ENCODE data around the gene GPBP1. TPM values are rescaled to one million over a fixed set of nuclear protein-coding genes. Genes with fewer than 3 reads are reported as not detected.

Gene GPBP1
- total RNA-seq, 1 experiment from 2014 or later = 69.5 TPM

DNA sequence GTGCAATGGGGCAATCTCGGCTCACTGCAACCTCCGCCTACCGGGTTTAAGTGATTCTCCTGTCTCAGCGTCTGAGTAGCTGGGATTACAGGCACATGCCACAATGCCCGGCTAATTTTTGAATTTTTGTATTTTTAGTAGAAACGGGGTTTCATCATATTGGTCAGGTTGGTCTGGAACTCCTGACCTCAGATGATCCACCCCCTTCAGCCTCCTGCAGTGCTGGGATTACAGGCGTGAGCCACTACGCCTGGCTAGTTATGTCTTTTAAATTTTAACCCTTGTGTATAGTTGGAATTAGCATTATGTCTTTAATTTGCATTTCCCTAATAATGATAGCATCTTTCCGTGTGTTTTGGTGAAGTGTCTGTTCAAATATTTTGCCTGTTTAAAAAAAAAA, 11.5 kb downstream of the GPBP1 start:
- H3K27me3 ChIP-seq (ENCODE audit: insufficient read depth, low read length) = no peaks in the 10 kb centered on the region
- ChIA-PET POLR2A (no interaction called here), RAD21 (ENCODE audit: low non-redundant PET in 1 of 2, low total read pairs in 2 of 2, uncharacterized antibody in 2 of 2, unreplicated experiment in 2 of 2) (no interaction called here), CTCF (no interaction called here)
- peaks cover 32% of the 10 kb centered on the region; the same call in 1 of the 2 replicates for H4K20me1 ChIP-seq (ENCODE audit: insufficient read depth)
- H2AFZ ChIP-seq (ENCODE audit: low read depth, low read length, poor library complexity, severe bottlenecking) = no peak overlapping the region
- no peak overlapping the region for H3K4me2 ChIP-seq (ENCODE audit: low read length)
- intact Hi-C loops (cut with micrococcal nuclease) = no loop called here
- DNase-seq (ENCODE audit: low read depth, low spot score) (no peak), ATAC-seq (no peak)
- peaks cover 100% of the 10 kb centered on the region for H3K79me2 ChIP-seq (ENCODE audit: insufficient read depth, low read length)
- no peaks in the 10 kb centered on the region for H3K9me3 ChIP-seq (ENCODE audit: control insufficient read depth in 1 of 2, insufficient read depth in 1 of 2, low read depth in 1 of 2, low read length in 2 of 2)
- no peak overlapping the region for H3K4me3 ChIP-seq (replicated peaks in 1 of 2; ENCODE audit: low read depth in 1 of 2, low read length in 2 of 2)
- BruUV-seq (replicated peaks) = no TSS peak
- no peak overlapping the region for H3K9ac ChIP-seq (ENCODE audit: low read length)
- no peaks in the 10 kb centered on the region for H3K9me2 ChIP-seq (ENCODE audit: insufficient read depth)
- no peak overlapping the region for H3K27ac ChIP-seq (ENCODE audit: low read depth, low read length)
- H3K36me3 ChIP-seq (ENCODE audit: control insufficient read depth in 1 of 2, insufficient read depth in 2 of 2, low read length in 2 of 2) = peaks cover 2 to 13% of the 10 kb centered on the region in 2 experiments; a peak in 1 of 4 replicates
- TF ChIP-seq TCF7L2 (IDR thresholded peaks at IDR 0.05; ENCODE audit: borderline replicate concordance, extremely low read depth, insufficient read depth, insufficient read length) (no peak), FOSL1 (IDR thresholded peaks at IDR 0.05; ENCODE audit: low read depth) (no peak), POLR2AphosphoS5 (IDR thresholded peaks at IDR 0.05; ENCODE audit: low read depth, low read length) (no peak), EGR1 (IDR thresholded peaks at IDR 0.05; ENCODE audit: low read depth) (no peak), POLR2A (IDR thresholded peaks at IDR 0.05; ENCODE audit: borderline replicate concordance, extremely low read depth, insufficient read depth, insufficient read length) (no peak), ELF1 (IDR thresholded peaks at IDR 0.05; ENCODE audit: borderline replicate concordance, low read depth) (no peak), ZFX (IDR thresholded peaks at IDR 0.05) (no peak), EZH2 (IDR thresholded peaks at IDR 0.05) (no peak), EZH2phosphoT487 (IDR thresholded peaks at IDR 0.05; ENCODE audit: borderline replicate concordance) (no peak)
- H3K4me1 ChIP-seq (ENCODE audit: control insufficient read depth in 1 of 2, insufficient read depth in 2 of 2, low read length in 2 of 2) = no peaks in the 10 kb centered on the region

GRCh38 chr5:57186194-57186593, 12.3 kb downstream of the GPBP1 start:
- no TSS peak for BruUV-seq (replicated peaks)
- Histone ChIP-seq H3K9me2 (ENCODE audit: insufficient read depth) (no peaks in the 10 kb centered on the region), H3K4me2 (ENCODE audit: low read length) (no peak overlapping the region), H3K9ac (ENCODE audit: low read length) (no peak overlapping the region), H3K27ac (ENCODE audit: low read depth, low read length) (no peak overlapping the region), H3K27me3 (ENCODE audit: insufficient read depth, low read length) (no peaks in the 10 kb centered on the region), H3K9me3 (ENCODE audit: control insufficient read depth in 1 of 2, insufficient read depth in 1 of 2, low read depth in 1 of 2, low read length in 2 of 2) (no peaks in the 10 kb centered on the region), H3K79me2 (ENCODE audit: insufficient read depth, low read length) (peaks cover 100% of the 10 kb centered on the region), H2AFZ (ENCODE audit: low read depth, low read length, poor library complexity, severe bottlenecking) (no peak overlapping the region), H3K36me3 (ENCODE audit: control insufficient read depth in 1 of 2, insufficient read depth in 2 of 2, low read length in 2 of 2) (peaks cover 2 to 13% of the 10 kb centered on the region in 2 experiments; a peak in 1 of 4 replicates), H3K4me3 (replicated peaks in 1 of 2; ENCODE audit: low read depth in 1 of 2, low read length in 2 of 2) (no peak overlapping the region), H3K4me1 (ENCODE audit: control insufficient read depth in 1 of 2, insufficient read depth in 2 of 2, low read length in 2 of 2) (no peaks in the 10 kb centered on the region; a peak in 1 of 4 replicates), H4K20me1 (ENCODE audit: insufficient read depth) (peaks cover 32% of the 10 kb centered on the region; the same call in 1 of the 2 replicates)
- DNase-seq (ENCODE audit: low read depth, low spot score) = no peak
- ATAC-seq = no peak
- intact Hi-C loops (cut with micrococcal nuclease) = no loop called here
- ChIA-PET POLR2A (no interaction called here), CTCF (no interaction called here), RAD21 (ENCODE audit: low non-redundant PET in 1 of 2, low total read pairs in 2 of 2, uncharacterized antibody in 2 of 2, unreplicated experiment in 2 of 2) (no interaction called here)
- no peak for TF ChIP-seq SIN3A (IDR thresholded peaks at IDR 0.05; ENCODE audit: low read depth)
- TF ChIP-seq ELF1 (IDR thresholded peaks at IDR 0.05; ENCODE audit: borderline replicate concordance, low read depth) = no peak
- no peak for TF ChIP-seq CEBPB (IDR thresholded peaks at IDR 0.05; ENCODE audit: low read depth)
- no peak for TF ChIP-seq CBX3 (IDR thresholded peaks at IDR 0.05; ENCODE audit: low read depth)
- TF ChIP-seq RAD21 (IDR thresholded peaks at IDR 0.05; ENCODE audit: low read depth) = no peak
- TF ChIP-seq ZBTB33 (IDR thresholded peaks at IDR 0.05; ENCODE audit: extremely low read depth, insufficient replicate concordance, low read length) = no peak
- no peak for TF ChIP-seq ZNF274 (IDR thresholded peaks at IDR 0.05; ENCODE audit: low read depth, low read length)
- no peak for TF ChIP-seq YY1 (IDR thresholded peaks at IDR 0.05; ENCODE audit: extremely low read depth, insufficient replicate concordance, low read depth, low read length)
- no peak for TF ChIP-seq EGR1 (IDR thresholded peaks at IDR 0.05; ENCODE audit: low read depth)
- TF ChIP-seq FOSL1 (IDR thresholded peaks at IDR 0.05; ENCODE audit: low read depth) = no peak
- no peak for TF ChIP-seq JUND (IDR thresholded peaks at IDR 0.05)
- TF ChIP-seq TCF7L2 (IDR thresholded peaks at IDR 0.05; ENCODE audit: borderline replicate concordance, extremely low read depth, insufficient read depth, insufficient read length) = no peak
- no peak for TF ChIP-seq SRF (IDR thresholded peaks at IDR 0.05; ENCODE audit: low read depth)
- no peak for TF ChIP-seq SP1 (IDR thresholded peaks at IDR 0.05; ENCODE audit: low read depth)
- TF ChIP-seq ZFX (IDR thresholded peaks at IDR 0.05) = no peak
- no peak for TF ChIP-seq EZH2phosphoT487 (IDR thresholded peaks at IDR 0.05; ENCODE audit: borderline replicate concordance)
